ENCODE measurements around the gene EXOSC10.

GRCh38 chr1:11107599-11107998, 7.9 kb upstream of the EXOSC10 start:
- TF ChIP-seq CTCF (conservative IDR thresholded peaks at IDR 0.05) (no peak), ZFX (IDR thresholded peaks at IDR 0.05) (no peak)

Data from C4-2B (cell line).